ENCODE results near the gene PDGFRA. TPM values are rescaled to one million over a fixed set of nuclear protein-coding genes. Genes with fewer than 3 reads are reported as not detected.

PDGFRA gene
- total and polyA plus RNA-seq, 10 of the 15 experiments (the other 5 are each of a cell fraction or from before 2014, with no cell fraction given) = 0.01 to 0.28 (median 0.06) TPM; not detected in 5

DNA sequence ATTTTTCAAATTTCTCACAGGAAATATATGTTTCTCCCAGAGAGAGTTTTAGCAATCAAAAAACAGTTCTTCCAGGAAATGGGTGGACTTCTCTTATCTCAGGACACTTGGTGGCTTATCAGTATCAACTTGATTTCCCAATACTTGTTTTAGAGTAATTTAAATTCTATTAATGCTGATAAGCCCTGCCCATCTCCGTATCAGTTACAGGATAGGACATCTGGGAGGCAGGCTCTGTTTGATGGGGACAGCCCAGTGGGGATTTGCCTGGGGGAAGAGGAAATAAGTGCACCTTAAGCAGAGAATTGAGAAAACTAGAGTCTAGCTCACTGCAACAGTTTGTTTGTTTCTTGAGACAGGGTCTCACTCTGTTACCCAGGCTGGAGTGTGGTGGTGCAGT, 43.2 kb upstream of the PDGFRA start:
- no peaks in the 10 kb centered on the region for H3K79me2 ChIP-seq (ENCODE audit: control insufficient read depth, insufficient read depth, low read length)
- ChIA-PET CTCF (interaction anchor here (0.9 kb wide), 1 partner anchor 48 kb away, joined by 3 read pairs; no protein-coding TSS in a partner anchor), SMC1A (ENCODE audit: uncharacterized antibody, unreplicated experiment) (no interaction called here), POLR2A (no interaction called here), RAD21 (ENCODE audit: unreplicated experiment) (no interaction called here)
- no peaks in the 10 kb centered on the region for H4K20me1 ChIP-seq (ENCODE audit: control insufficient read depth, insufficient read depth)
- BruUV-seq (replicated peaks) = no TSS peak
- FAIRE-seq = no peak
- peaks cover 0 to 2% of the 10 kb centered on the region in 2 experiments; a peak in 3 of 4 replicates for H3K27me3 ChIP-seq (replicated peaks in 1 of 2; ENCODE audit: control insufficient read depth in 2 of 2, insufficient read depth in 2 of 2, low read length in 1 of 2)
- no peak for ATAC-seq
- H3K36me3 ChIP-seq (ENCODE audit: control insufficient read depth in 2 of 2, insufficient read depth in 2 of 2, low read length in 1 of 2) = no peaks in the 10 kb centered on the region
- no peak for TF ChIP-seq HDAC2 (IDR thresholded peaks at IDR 0.05)
- TF ChIP-seq NFYB (IDR thresholded peaks at IDR 0.05; ENCODE audit: insufficient read depth, low read depth, low read length) = no peak
- TF ChIP-seq GABPA (IDR thresholded peaks at IDR 0.05; ENCODE audit: low read depth) = no peak
- TF ChIP-seq CREM (IDR thresholded peaks at IDR 0.05; ENCODE audit: low read depth) = no peak
- no peak for TF ChIP-seq CBFB (IDR thresholded peaks at IDR 0.05; ENCODE audit: low read depth)
- no peak for TF ChIP-seq ATF7 (IDR thresholded peaks at IDR 0.05; ENCODE audit: low read depth)
- TF ChIP-seq, protein P1, sequence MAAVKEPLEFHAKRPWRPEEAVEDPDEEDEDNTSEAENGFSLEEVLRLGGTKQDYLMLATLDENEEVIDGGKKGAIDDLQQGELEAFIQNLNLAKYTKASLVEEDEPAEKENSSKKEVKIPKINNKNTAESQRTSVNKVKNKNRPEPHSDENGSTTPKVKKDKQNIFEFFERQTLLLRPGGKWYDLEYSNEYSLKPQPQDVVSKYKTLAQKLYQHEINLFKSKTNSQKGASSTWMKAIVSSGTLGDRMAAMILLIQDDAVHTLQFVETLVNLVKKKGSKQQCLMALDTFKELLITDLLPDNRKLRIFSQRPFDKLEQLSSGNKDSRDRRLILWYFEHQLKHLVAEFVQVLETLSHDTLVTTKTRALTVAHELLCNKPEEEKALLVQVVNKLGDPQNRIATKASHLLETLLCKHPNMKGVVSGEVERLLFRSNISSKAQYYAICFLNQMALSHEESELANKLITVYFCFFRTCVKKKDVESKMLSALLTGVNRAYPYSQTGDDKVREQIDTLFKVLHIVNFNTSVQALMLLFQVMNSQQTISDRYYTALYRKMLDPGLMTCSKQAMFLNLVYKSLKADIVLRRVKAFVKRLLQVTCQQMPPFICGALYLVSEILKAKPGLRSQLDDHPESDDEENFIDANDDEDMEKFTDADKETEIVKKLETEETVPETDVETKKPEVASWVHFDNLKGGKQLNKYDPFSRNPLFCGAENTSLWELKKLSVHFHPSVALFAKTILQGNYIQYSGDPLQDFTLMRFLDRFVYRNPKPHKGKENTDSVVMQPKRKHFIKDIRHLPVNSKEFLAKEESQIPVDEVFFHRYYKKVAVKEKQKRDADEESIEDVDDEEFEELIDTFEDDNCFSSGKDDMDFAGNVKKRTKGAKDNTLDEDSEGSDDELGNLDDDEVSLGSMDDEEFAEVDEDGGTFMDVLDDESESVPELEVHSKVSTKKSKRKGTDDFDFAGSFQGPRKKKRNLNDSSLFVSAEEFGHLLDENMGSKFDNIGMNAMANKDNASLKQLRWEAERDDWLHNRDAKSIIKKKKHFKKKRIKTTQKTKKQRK (IDR thresholded peaks at IDR 0.05; ENCODE audit: low read depth, low read length) = no peak
- TF ChIP-seq, protein P2, sequence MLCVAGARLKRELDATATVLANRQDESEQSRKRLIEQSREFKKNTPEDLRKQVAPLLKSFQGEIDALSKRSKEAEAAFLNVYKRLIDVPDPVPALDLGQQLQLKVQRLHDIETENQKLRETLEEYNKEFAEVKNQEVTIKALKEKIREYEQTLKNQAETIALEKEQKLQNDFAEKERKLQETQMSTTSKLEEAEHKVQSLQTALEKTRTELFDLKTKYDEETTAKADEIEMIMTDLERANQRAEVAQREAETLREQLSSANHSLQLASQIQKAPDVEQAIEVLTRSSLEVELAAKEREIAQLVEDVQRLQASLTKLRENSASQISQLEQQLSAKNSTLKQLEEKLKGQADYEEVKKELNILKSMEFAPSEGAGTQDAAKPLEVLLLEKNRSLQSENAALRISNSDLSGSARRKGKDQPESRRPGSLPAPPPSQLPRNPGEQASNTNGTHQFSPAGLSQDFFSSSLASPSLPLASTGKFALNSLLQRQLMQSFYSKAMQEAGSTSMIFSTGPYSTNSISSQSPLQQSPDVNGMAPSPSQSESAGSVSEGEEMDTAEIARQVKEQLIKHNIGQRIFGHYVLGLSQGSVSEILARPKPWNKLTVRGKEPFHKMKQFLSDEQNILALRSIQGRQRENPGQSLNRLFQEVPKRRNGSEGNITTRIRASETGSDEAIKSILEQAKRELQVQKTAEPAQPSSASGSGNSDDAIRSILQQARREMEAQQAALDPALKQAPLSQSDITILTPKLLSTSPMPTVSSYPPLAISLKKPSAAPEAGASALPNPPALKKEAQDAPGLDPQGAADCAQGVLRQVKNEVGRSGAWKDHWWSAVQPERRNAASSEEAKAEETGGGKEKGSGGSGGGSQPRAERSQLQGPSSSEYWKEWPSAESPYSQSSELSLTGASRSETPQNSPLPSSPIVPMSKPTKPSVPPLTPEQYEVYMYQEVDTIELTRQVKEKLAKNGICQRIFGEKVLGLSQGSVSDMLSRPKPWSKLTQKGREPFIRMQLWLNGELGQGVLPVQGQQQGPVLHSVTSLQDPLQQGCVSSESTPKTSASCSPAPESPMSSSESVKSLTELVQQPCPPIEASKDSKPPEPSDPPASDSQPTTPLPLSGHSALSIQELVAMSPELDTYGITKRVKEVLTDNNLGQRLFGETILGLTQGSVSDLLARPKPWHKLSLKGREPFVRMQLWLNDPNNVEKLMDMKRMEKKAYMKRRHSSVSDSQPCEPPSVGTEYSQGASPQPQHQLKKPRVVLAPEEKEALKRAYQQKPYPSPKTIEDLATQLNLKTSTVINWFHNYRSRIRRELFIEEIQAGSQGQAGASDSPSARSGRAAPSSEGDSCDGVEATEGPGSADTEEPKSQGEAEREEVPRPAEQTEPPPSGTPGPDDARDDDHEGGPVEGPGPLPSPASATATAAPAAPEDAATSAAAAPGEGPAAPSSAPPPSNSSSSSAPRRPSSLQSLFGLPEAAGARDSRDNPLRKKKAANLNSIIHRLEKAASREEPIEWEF (IDR thresholded peaks at IDR 0.05; ENCODE audit: insufficient replicate concordance, low read depth, low read length) = no peak
- TF ChIP-seq SUPT20H (IDR thresholded peaks at IDR 0.05; ENCODE audit: borderline replicate concordance, control insufficient read depth, low read depth, low read length) = no peak
- in situ Hi-C loops (cut with MboI) (no loop called here), intact Hi-C loops (cut with micrococcal nuclease; ENCODE audit: unreplicated experiment) (no loop called here)
- no peak overlapping the region for H3K27ac ChIP-seq (ENCODE audit: control insufficient read depth, insufficient read depth)
- no peak for DNase-seq (ENCODE audit: low read depth, low spot score)
- no peak overlapping the region for H3K4me2 ChIP-seq (ENCODE audit: control insufficient read depth, insufficient read depth)
- H3K9ac ChIP-seq (ENCODE audit: control insufficient read depth, insufficient read depth, low read length) = no peak overlapping the region
- 0% methylated on average over 1 of the region's 1 CpG for WGBS (ENCODE audit: insufficient coverage, insufficient replicate concordance, low lambda C conversion rate, missing lambda C conversion rate)
- H3K4me3 ChIP-seq = no peak overlapping the region
- no peak overlapping the region for H2AFZ ChIP-seq (ENCODE audit: control insufficient read depth, low read depth, low read length)
- no peaks in the 10 kb centered on the region for H3K4me1 ChIP-seq (ENCODE audit: control insufficient read depth, insufficient read depth, low read length)
- no peaks in the 10 kb centered on the region for H3K9me3 ChIP-seq (replicated peaks; ENCODE audit: control insufficient read depth, insufficient read depth, low read length)
